K562 (cell line): ENCODE measurements around the gene ITK. TPM values are rescaled to one million over a fixed set of nuclear protein-coding genes. Genes with fewer than 3 reads are reported as not detected.

Experiments
- polyA plus RNA-seq, 8 experiments: library from polyadenylated mRNA; depleted of rRNA in 4 of 8; stranded (reverse) in 5 of 8; unstranded in 3 of 8; fragments of >200 nt; fragmentation: Nextera tagmentation in 2 of 8; fragmentation: Illumina TruSeq in 1 of 8; extraction: Ambion mirVana in 2 of 8; extraction: Trizol in 1 of 8; gene quantifications; 2 replicates each; pipeline versions ENCODE4 v1.2.1 to v1.2.3, GENCODE V29; 2011 to 2014; ENCODE audit warnings: inconsistent platforms in 1 of 8, missing spikeins in 1 of 8
- total RNA-seq, 7 experiments: library from RNA; depleted of rRNA in 6 of 7; stranded (reverse); fragments of >200 nt in 6 of 7; fragmentation: Illumina TruSeq in 2 of 7; extraction: Trizol in 2 of 7; gene quantifications; 2 replicates each; pipeline versions ENCODE4 v1.2.1 to v1.2.3, GENCODE V29; 2011 to 2021; ENCODE audit warnings: low replicate concordance in 1 of 7

ITK gene
- total and polyA plus RNA-seq, 9 of the 15 experiments (the other 6 are each of a cell fraction or from before 2014, with no cell fraction given), result 0.04 to 0.75 TPM; not detected in 7

Other genes starting within 250 kb of the ITK start
- not detected in 2 replicates for gene TIMD4, start 217.6 kb upstream of the ITK start, total RNA-seq (2014; rRNA removed)
- gene TIMD4, start 217.6 kb upstream of the ITK start, total RNA-seq (2014; rRNA removed; fragmentation: Illumina TruSeq; extraction: Trizol), result not detected in 2 replicates
- not detected in 2 replicates for gene TIMD4, start 217.6 kb upstream of the ITK start, total RNA-seq (2015; rRNA removed; fragmentation: Illumina TruSeq; extraction: Trizol)
- not detected in 2 replicates for gene TIMD4, start 217.6 kb upstream of the ITK start, total RNA-seq (2021)
- gene TIMD4, start 217.6 kb upstream of the ITK start, polyA plus RNA-seq (2011; rRNA removed), result not detected in 2 replicates
- gene TIMD4, start 217.6 kb upstream of the ITK start, polyA plus RNA-seq (2014; fragmentation: Illumina TruSeq; extraction: Trizol), result not detected in 2 replicates
- not detected for gene TIMD4, start 217.6 kb upstream of the ITK start, polyA plus RNA-seq (2014; fragmentation: Nextera tagmentation; extraction: Ambion mirVana)
- not detected in 2 replicates for gene TIMD4, start 217.6 kb upstream of the ITK start, polyA plus RNA-seq (2014; rRNA removed)
- gene HAVCR1, start 121.7 kb upstream of the ITK start, total RNA-seq (2014; rRNA removed), result not detected in 2 replicates
- gene HAVCR1, start 121.7 kb upstream of the ITK start, total RNA-seq (2014; rRNA removed; fragmentation: Illumina TruSeq; extraction: Trizol), result not detected in 2 replicates
- gene HAVCR1, start 121.7 kb upstream of the ITK start, total RNA-seq (2015; rRNA removed; fragmentation: Illumina TruSeq; extraction: Trizol), result not detected in 2 replicates
- not detected in 2 replicates for gene HAVCR1, start 121.7 kb upstream of the ITK start, total RNA-seq (2021)
- 0.04 and 0.20 TPM in 2 replicates for gene HAVCR1, start 121.7 kb upstream of the ITK start, polyA plus RNA-seq (2011; rRNA removed)
- not detected in 2 replicates for gene HAVCR1, start 121.7 kb upstream of the ITK start, polyA plus RNA-seq (2014; fragmentation: Illumina TruSeq; extraction: Trizol)
- not detected for gene HAVCR1, start 121.7 kb upstream of the ITK start, polyA plus RNA-seq (2014; fragmentation: Nextera tagmentation; extraction: Ambion mirVana)
- not detected in 2 replicates for gene HAVCR1, start 121.7 kb upstream of the ITK start, polyA plus RNA-seq (2014; rRNA removed)
- 0.61 TPM in 1 of 2 replicates, not detected in the other for gene HAVCR2, start 71.8 kb upstream of the ITK start, total RNA-seq (2014; rRNA removed)
- 0.06 and 0.11 TPM in 2 replicates for gene HAVCR2, start 71.8 kb upstream of the ITK start, total RNA-seq (2014; rRNA removed; fragmentation: Illumina TruSeq; extraction: Trizol)
- not detected in 2 replicates for gene HAVCR2, start 71.8 kb upstream of the ITK start, total RNA-seq (2015; rRNA removed; fragmentation: Illumina TruSeq; extraction: Trizol)
- gene HAVCR2, start 71.8 kb upstream of the ITK start, total RNA-seq (2021), result not detected in 2 replicates
- gene HAVCR2, start 71.8 kb upstream of the ITK start, polyA plus RNA-seq (2011; rRNA removed), result 0.04 and 0.07 TPM in 2 replicates
- gene HAVCR2, start 71.8 kb upstream of the ITK start, polyA plus RNA-seq (2014; fragmentation: Illumina TruSeq; extraction: Trizol), result 0.04 TPM in 1 of 2 replicates, not detected in the other
- gene HAVCR2, start 71.8 kb upstream of the ITK start, polyA plus RNA-seq (2014; fragmentation: Nextera tagmentation; extraction: Ambion mirVana), result under 1 TPM in 1 of 2 experiments, not detected in 1; 0.07 TPM
- not detected in 2 replicates for gene HAVCR2, start 71.8 kb upstream of the ITK start, polyA plus RNA-seq (2014; rRNA removed)
- gene MED7, start 38.0 kb upstream of the ITK start, total RNA-seq (2014; rRNA removed), result 4.5 and 4.8 TPM in 2 replicates
- gene MED7, start 38.0 kb upstream of the ITK start, total RNA-seq (2014; rRNA removed; fragmentation: Illumina TruSeq; extraction: Trizol), result 11.2 and 12.9 TPM in 2 replicates
- gene MED7, start 38.0 kb upstream of the ITK start, total RNA-seq (2015; rRNA removed; fragmentation: Illumina TruSeq; extraction: Trizol), result 9.2 and 11.8 TPM in 2 replicates
- 6.7 and 7.2 TPM in 2 replicates for gene MED7, start 38.0 kb upstream of the ITK start, total RNA-seq (2021)
- gene MED7, start 38.0 kb upstream of the ITK start, polyA plus RNA-seq (2011; rRNA removed), result 10.6 and 15.4 TPM in 2 replicates
- gene MED7, start 38.0 kb upstream of the ITK start, polyA plus RNA-seq (2014; fragmentation: Illumina TruSeq; extraction: Trizol), result 13.6 and 17.4 TPM in 2 replicates
- gene MED7, start 38.0 kb upstream of the ITK start, polyA plus RNA-seq (2014; fragmentation: Nextera tagmentation; extraction: Ambion mirVana), result 10 to 100 TPM; 37.1 to 38.7 TPM
- gene MED7, start 38.0 kb upstream of the ITK start, polyA plus RNA-seq (2014; rRNA removed), result 12.2 and 16.9 TPM in 2 replicates
- gene GARIN3, start 14.6 kb upstream of the ITK start, total RNA-seq (2014; rRNA removed), result not detected in 2 replicates
- not detected in 2 replicates for gene GARIN3, start 14.6 kb upstream of the ITK start, total RNA-seq (2014; rRNA removed; fragmentation: Illumina TruSeq; extraction: Trizol)
- gene GARIN3, start 14.6 kb upstream of the ITK start, total RNA-seq (2015; rRNA removed; fragmentation: Illumina TruSeq; extraction: Trizol), result not detected in 2 replicates
- not detected in 2 replicates for gene GARIN3, start 14.6 kb upstream of the ITK start, total RNA-seq (2021)
- gene GARIN3, start 14.6 kb upstream of the ITK start, polyA plus RNA-seq (2011; rRNA removed), result not detected in 2 replicates
- gene GARIN3, start 14.6 kb upstream of the ITK start, polyA plus RNA-seq (2014; fragmentation: Illumina TruSeq; extraction: Trizol), result not detected in 2 replicates
- not detected for gene GARIN3, start 14.6 kb upstream of the ITK start, polyA plus RNA-seq (2014; fragmentation: Nextera tagmentation; extraction: Ambion mirVana)
- gene GARIN3, start 14.6 kb upstream of the ITK start, polyA plus RNA-seq (2014; rRNA removed), result not detected in 2 replicates
- 1.2 and 2.4 TPM in 2 replicates for gene CYFIP2, start 85.3 kb downstream of the ITK start, total RNA-seq (2014; rRNA removed)
- gene CYFIP2, start 85.3 kb downstream of the ITK start, total RNA-seq (2014; rRNA removed; fragmentation: Illumina TruSeq; extraction: Trizol), result 1.5 TPM in 2 replicates
- 0.76 and 0.83 TPM in 2 replicates for gene CYFIP2, start 85.3 kb downstream of the ITK start, total RNA-seq (2015; rRNA removed; fragmentation: Illumina TruSeq; extraction: Trizol)
- gene CYFIP2, start 85.3 kb downstream of the ITK start, total RNA-seq (2021), result 2.9 and 3.6 TPM in 2 replicates
- not detected in 2 replicates for gene CYFIP2, start 85.3 kb downstream of the ITK start, polyA plus RNA-seq (2011; rRNA removed)
- 1.8 and 2.2 TPM in 2 replicates for gene CYFIP2, start 85.3 kb downstream of the ITK start, polyA plus RNA-seq (2014; fragmentation: Illumina TruSeq; extraction: Trizol)
- gene CYFIP2, start 85.3 kb downstream of the ITK start, polyA plus RNA-seq (2014; fragmentation: Nextera tagmentation; extraction: Ambion mirVana), result 1 to 10 TPM; 1.1 to 1.3 TPM
- 1.5 TPM in 2 replicates for gene CYFIP2, start 85.3 kb downstream of the ITK start, polyA plus RNA-seq (2014; rRNA removed)